Suppressor macrophage (primary cell): ENCODE results near the gene CLIC6.

Experiments
- DNase-seq, 4 experiments: peaks; one replicate each; pipeline ENCODE4 v3.0.0-alpha.2; 2020 to 2022
- total RNA-seq, 17 experiments: gene quantifications; one replicate each; lab custom pipeline; 2026; ENCODE audit warnings: mixed read lengths in 6 of 17, inconsistent platforms in 3 of 17; lab: John Stamatoyannopoulos, UW

Gene CLIC6
- 0 to 1.8 (median 0.13) reads per million in 17 experiments for total RNA-seq

DNA sequence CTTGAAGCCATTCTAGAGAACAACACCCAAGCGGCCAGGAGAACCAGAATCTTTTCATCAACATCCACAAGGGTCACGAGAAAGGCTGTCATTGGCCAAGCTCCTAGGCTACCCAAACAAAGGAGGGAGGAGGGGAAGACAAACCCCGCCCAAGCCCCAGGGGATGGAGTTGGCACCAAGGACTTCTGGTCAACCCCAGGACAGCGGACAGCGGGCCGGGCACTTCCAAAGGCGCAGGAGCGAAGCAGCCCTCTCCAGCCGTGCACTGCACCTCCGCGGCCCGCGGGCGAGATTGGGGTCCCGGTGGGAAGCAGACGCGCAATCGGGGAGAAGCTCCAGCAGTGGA, at the start of gene CLIC6:
Gene CLIC6, plus strand, starts transcription at position 192 of the 346 bp plus-strand sequence. CDS start 395 bp downstream, outside the sequence.
- no peak for DNase-seq

DNA sequence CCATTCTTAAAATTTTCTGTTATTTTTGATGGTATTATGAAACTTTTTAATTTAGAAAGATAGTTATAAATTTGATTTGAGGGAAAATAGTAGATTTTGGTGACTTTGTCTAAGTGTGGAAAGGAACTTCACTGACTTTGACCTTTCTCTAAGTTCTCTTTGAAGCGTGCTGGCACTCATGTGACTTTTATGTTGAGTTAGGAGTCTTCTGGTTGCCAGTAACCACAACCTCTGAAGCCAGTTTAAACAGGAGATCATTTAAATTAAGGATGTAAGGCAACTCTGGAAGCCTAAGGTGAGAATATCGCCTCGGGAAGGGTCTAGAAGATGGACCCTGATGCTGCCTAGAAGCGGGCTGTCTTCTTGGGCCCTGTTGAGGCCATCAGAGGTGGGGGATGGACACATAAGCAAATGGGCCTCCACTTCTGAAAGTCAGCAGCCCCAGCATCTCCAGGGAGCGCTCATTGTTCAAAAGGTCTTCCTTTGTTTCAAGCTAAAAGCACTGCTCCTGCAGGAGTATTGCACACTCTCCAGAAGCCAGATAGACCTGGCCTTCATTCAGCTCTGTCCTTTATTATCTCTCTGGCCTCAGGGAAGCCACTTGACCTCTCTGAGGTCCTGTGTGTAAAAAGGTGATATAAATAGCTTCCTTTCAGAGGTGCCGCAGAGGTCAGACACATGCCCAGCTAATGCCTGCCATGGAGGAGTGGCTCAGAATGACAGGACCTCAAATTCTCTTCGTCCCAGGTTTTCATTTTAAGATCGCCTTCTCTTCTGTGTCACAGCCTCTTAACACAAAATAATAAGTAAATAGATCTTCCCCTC, 48.7 kb upstream of the CLIC6 start:
- DNase-seq, result peak in 2 of 4 experiments; percentile 30 to 48

DNA sequence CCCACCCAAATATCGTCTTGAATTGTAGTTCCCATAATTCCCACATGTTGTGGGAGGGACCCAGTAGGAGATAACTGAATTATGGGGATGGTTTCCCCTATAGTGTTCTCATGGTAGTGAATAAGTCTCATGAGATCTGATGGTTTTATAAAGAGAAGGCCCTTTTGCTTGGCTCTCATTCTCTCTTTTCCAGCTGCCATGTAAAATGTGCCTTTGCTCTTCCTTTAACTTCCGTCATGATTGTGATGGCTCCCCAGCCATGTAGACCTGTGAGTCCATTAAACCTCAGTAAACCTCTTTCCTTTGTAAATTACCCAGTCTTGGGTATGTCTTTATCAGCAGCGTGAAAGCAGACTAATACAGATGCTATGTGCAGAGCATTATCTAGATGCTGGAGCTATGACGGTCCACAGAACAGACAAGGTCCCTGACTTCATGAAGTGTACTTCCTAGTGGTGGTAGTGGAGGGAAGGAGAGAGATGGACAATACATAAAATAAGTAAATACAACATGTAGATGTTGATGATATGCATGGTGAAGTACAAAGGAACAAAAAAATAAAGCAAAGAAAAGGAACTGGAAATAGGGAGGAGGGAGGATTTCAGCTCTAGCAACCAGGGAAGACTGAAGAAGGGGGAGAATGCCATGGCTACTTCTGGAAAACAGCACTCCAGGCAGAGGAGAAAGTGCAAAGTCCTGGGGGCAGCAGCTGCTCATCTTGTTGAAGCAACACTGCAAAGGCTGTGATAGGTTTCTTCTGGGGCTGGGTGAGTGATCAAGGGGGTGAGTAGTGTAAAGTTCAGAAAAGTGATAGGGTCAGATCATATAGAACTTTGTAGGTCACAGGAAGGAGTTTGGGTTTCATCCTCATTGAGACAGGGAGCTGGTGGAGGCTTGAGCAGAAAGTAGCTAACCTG, 47.1 kb upstream of the CLIC6 start:
- no peak for DNase-seq

DNA sequence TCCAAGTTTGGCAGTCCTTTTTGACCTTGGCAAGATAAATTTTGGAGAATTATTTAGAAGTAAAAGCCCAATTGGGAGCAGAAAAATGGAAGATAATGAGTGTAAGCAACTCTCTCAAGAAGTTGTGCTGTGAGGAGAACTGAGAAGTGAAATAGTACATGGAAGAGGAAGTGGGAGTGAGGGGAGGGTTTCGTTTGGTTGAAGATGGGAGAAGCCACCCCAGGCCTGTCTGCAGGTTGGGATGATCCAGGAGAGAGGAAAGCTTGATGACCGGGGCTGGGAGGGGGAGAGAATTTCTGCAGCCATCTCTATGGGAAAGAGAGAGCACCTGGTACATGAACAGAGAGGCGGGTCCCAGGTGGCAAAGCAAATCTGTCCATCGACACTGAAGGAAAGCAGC, 45.3 kb upstream of the CLIC6 start:
- DNase-seq, result peak in 3 of 4 experiments; percentile 40 to 60 (median 45)

DNA sequence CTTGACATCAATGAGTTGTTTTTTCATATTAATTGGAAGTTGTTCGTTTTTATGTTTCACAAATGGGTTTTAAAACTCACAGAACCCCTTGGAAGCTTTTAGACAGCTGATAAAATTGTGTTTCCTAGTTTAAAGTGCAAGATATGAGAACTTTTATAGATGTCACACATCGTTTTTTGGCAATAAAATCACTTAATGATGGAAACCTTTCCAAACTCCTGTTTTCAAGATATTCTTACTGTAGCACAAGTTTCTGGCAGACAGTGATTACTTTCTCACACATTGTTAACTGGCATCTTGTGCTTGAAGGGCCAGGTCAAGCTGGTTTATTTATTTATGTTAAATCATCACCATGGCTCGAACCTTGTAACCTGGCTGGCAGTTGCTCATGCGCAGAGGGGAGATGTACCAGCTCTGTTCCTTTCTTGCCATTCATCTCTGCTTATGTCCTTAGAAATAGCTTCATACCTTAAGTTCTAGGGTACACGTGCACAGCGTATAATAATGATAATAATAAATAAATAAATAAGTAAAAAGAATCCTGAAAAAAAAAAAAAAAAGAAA, 43.7 kb upstream of the CLIC6 start:
- no peak for DNase-seq

DNA sequence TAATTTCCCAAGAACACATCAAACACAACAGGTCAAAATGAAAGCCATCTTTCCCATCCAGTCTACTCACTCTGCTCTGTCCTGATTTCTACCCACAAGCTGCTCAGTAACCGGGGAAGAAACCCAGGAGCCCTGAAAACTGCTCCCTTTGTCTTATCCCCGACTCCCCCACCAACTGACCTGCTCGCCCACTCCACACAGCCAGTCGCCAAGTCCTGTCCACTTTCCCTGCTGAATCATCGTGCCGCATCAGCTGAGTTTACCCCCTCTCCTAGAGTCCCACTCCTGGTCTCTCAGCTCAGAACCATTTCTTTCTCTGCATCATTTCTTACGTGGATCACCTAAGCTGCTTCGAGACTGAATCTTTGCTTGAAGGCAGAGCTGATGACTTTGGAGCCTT, 42.7 kb upstream of the CLIC6 start:
- no peak for DNase-seq

DNA sequence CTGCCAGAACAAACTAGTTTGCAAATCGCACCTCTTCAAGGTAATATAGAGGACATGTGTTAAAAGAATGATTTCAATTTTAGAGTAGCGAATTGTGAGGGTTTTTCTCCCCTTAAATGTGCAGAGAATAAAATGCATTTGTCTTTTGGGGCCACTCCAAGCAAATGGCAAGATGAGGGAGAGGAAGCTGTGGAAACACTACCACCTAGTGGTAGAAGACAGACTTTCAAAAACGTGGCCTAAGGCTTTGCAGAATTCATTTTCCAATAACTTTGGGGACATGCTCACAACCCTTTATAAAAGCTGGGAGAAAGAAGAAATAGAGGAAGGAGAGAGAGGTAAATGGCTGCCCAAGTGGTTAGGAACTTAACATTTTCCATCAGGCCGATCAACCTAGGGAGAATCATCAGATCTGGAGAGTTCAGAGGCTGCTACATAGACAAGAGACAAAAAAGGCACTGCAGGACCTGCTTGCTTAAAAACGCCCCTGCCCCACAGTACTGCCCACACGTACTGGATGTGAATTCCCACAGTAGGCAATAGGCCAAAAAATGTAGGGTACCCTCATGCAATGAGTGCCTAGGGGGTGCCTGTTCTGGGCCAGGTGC, 38.2 kb upstream of the CLIC6 start:
- peak; percentile 70 to 83 (median 72) for DNase-seq

DNA sequence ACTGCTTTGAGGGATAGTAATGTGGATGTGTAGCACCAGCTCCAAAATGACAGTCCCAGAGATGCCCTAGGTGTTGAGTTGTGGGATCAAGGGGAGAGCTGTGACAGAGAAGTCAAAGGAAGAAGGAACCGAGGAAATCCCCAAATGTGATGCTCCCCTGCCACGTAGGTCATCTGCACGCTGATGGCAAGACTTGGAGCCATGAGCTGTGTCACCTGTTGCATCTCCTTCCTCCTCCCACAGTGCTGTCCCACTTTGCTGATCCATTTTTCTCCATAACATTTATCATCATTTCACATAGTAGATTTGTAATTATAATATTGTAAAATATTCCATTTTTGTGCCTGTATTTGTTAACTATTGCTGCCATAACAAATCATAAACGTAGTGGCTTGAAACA, 36.3 kb upstream of the CLIC6 start:
- no peak for DNase-seq

DNA sequence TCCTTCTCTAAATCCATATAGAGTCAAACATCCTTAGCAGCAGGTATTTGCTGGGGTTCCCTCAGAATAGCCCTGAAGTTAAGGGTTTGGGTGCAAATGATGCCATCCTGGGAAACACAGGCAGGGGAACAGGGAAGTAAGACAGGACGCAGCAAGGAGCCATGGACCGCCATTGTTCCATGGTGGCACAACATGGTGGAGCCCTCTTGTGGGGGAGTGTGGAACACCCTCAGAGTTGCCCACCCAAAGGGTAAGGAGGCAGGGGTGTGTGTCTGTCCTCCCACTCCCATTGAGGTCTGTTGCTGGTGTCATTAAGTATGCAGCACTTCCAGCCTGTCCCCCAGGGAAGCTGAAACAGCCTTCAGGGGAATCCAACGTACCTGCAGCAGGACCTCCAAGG, 33.5 kb upstream of the CLIC6 start:
- peak in 1 of 4 experiments; percentile 22 for DNase-seq

DNA sequence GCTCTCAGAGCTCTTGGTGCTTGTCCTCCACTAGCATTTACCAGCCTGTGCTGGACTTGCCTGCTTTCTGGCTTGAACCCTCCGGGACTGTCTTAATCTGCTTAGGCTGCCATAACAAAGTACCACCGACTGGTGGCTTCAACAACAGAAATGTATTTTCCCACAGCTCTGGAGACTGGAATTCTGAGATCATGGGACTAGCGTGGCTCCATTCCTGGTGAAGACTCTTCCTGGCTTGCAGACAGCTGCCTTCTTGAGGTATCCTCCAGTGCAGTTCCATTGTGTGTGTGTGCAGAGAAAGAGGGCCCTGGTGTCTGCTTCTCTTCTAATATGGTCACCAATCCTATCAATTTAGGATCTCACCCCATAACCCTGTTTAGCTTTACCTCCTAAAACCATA, 31.8 kb upstream of the CLIC6 start:
- DNase-seq, result no peak

DNA sequence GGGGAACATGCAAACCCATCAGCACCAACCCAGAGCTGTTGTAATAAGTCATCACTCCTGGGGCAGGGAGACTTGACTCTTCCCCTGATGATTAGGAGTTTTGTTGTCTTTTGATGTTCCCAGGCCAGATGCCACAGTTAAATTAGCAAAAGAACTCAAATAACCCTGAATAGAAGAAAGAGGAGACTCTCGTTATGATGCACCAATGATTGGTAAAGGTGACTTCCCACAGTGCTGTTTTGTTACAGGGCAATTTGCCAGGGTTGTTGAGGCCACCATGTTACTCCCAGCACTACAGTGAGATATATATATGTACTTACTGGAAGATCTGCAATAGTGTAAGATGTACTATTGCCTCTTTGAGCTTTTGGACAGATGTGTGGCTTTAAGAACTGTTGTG, 29.5 kb upstream of the CLIC6 start:
- no peak for DNase-seq

DNA sequence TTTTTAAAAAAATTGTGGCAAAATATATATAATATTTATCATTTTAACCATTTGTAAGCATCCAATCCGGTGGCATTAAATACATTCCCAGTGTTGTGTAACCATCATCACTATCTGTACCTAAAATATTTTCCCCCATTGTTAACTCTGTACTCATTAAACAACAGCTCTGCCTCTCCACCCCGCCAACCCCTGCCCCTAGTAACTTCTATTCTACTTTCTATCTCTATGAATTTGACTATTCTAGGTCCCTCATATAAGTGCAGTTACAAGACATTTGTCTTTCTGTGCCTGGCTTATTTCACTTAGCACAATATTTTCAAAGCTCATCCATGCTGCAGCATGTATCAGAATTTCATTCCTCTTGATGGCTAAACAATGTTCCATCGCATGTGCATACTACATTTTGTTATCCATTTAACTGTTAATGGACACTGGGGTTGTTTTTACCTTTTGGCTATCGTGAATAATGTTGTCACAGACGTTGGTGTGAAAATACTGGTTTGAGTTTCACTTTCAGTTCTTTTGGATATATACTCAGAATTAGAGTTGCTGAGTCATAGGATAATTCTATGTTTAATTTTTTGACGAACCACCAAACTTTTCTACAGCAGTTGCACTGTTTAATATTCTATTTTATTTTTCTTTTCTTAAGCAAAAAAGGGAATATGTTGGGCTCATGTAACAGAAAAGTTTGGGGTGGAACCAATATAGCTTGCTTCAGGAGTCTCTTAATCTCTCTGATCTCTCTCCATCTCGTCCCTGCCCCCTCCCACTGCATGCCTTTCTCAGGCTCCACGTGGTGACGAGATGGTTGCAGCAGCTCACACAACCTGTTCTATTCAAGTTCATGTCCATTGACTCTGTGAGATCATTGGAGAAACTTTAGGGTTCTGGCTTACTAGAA, 28.7 kb upstream of the CLIC6 start:
- peak in 1 of 4 experiments; percentile 26 for DNase-seq

DNA sequence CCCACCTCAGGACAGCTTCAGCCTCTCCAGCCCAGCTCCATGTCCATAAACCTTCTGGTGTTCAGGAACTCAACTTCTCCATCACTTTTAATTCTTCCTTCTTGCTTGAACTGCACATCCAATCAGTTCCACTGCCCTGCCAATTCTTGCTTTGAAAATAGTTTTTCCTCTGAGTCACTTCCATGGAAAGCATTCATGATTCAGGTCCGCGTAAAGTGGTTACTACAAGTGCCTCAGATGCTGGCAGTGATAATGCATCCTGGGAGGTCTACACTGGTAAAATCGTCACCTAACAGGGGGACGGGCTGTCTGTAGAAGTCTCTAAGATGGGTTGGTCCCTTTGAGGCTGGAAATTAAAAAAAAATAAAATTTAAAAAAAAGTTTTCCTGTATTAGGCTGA, 27.9 kb upstream of the CLIC6 start:
- DNase-seq, result no peak

DNA sequence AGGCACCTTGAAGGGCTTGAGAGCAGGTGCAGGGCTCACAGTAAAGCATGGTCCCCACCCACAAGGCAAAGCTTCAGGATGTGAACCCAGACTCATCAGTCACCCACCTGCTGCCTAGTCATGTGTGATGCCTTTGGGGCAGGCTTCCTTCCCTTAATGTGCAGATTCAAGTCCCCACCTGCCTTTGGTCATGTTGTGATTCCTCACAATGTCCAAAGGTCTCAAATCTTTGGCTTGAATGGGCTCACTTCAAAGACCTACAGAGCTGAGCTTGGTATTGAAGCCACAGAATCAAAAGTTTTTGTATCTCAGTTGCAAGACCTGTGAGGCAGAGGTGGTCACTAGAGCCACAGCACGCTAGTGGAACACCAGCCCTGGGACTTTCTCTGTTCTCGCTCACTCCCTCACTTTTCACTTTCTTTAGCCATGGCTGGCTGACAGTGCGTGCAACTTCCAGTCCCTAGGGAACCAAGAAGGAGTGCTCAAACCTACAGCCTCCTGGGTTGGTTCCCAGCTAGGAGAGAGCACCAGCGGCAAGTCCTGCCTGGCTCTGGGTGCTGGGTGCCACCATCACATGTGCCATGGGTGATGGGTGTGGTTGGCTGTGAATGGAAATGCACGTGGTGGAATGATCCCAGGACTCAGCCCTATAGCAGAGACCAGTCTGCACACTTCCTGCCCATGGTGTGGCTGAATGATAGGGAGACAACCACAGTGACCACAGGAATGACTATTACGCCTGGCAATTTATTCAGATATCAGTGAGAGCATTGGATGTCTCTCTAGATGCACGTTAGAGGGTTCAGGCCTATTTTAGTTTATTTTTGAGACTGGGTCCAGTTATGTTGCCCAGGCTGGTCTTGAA, 26.4 kb upstream of the CLIC6 start:
- no peak for DNase-seq

DNA sequence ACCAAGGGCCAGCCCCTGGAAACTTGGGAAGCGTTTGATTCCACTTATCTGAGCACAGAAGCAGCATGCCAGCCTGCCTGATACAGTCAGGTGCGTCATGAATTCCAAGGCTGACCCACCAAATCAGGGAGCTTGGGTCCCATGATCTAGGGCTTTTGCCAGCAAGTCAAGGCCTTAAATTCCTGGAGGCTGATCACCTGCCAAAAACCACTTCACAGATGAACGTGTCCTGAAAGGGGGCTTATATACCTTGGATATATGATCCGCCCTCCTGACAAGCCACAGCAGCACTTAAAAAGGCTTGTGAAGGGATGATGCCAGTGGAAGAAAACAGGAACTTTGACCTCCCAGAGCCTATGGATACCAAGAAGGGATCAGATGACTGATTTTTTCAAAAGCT, 24.0 kb upstream of the CLIC6 start:
- no peak for DNase-seq

DNA sequence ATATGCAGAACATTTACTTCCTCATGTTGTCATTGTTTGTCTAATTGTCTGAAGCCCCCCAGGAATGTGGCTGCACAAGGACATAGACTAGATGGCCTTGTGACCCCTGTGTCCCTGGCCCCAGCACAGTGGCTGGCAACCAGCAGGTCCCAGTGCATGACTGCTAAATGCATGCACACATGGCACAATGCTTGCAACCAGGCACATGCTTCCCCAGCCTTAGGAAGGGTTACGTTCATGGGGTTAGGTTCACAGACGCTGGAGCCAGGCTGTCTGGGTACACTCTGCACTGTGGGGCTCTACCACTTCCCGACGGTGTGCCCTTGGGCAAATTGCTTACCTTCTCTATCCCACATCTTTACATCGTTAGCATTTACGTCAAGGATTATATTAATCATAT, 21.2 kb upstream of the CLIC6 start:
- no peak for DNase-seq

DNA sequence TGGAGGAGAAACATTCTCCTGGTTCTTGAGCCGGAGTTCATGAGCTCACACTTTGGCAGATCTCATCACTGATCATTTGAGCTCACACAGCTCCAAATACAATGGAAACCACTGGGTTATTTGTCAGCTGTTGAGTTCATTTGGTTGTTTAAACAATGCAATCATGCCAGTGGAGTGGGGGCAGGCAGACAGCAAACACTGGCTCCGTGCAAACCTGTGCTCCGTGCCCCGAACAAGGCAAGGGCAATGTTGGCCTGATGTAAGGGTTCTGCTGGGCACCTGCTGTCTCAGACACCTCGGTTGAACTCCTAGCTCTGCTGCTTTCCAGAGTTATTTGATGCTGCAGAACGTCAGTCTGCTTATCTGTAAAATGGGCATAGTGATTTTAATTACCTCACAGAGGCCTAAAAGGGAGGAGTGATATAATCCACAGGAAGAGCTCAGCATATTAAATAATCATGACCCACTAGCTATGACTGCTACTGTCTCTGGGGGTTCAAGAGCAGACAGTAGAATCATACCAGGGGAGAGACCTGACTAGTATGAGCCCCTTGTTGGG, 20.0 kb upstream of the CLIC6 start:
- DNase-seq, result no peak

DNA sequence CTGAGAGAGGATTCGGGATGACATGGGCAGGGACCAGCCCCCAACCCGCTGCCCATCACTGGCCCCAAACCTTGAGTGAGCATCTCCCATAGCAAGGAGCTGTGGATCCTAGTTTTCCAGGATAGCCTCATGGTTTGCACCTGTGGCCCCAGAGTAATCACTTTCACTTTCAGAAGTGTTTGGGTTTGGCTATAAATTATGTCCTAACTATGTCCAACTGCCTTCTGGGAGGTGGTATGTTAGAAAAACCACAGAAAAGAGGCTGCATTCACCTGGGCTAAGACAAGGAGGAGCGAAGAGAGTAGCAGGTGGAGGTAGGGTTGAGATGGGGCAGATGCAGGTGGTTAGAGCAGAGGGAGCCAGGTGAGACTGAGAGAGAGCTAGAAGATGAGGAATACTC, 19.4 kb upstream of the CLIC6 start:
- DNase-seq, result no peak

DNA sequence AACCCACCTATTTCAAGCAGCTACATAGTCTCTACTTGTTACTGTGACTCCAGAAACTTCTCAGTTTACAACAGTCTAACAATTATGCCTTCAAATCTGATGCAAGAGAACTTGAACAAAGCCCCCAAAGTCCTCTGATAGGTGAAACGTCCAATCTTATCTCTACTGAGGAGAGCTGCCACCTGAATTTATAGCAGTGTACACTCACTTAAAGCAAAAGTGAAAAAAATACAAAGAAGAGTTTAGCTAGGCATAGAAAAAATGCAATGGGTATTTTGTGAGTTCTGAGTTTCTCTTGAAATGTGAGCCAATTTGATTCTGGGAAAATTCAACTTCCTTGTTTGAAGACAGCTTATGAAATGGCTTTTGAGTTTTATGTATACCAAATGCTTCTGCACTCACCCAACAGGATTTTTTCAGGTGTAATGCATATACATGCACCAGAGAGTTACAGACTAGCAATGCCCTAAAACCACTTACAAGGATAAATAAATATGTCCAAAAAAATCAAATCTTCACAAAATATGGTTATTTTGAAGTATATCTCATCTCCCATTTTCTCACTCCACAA, 17.8 kb upstream of the CLIC6 start:
- no peak for DNase-seq

DNA sequence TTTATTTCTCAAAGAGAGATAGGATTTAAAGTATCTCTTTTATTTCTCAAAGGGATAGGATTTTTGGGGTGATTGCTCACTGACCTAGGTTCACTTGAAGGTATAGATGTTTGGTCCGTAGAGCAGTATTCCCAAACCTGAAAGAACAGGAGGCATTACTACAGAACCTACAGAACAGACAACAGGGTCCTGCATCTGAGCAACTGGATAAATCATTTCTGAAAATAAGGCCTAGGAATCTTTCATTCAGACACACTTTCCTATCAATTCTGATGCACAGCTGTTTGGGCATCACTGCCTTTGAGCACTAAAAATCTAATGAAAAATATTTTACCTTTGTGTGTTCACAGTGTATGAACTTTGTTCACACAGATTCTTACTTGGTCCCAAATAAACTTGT, 17.2 kb upstream of the CLIC6 start:
- DNase-seq, result no peak
